Osteoblast (primary cell): ENCODE data around the gene ATP6V1G1. TPM values are rescaled to one million over a fixed set of nuclear protein-coding genes. Genes with fewer than 3 reads are reported as not detected.

ENCODE experiments used
- DNase-seq: peaks from one replicate; pipeline ENCODE4 v3.0.0; 2011; ENCODE audit warnings: low spot score, mixed read lengths; ENCODE audit not compliant: insufficient read length; ENCODE audit errors: missing footprints
- H2AFZ ChIP-seq: 2 replicates; pipeline ENCODE4 v1.6.0; 2011; ENCODE audit warnings: mild to moderate bottlenecking, low read length
- H3K27ac ChIP-seq: 2 replicates; pipeline ENCODE4 v1.5.1; 2011; ENCODE audit warnings: mild to moderate bottlenecking, low read depth, low read length, moderate library complexity
- H3K27me3 ChIP-seq: 2 replicates; pipeline ENCODE4 v1.6.0; 2012; ENCODE audit warnings: mild to moderate bottlenecking, control low read depth, inconsistent platforms, low read length, moderate library complexity; ENCODE audit not compliant: insufficient read depth
- H3K36me3 ChIP-seq: 2 replicates; pipeline ENCODE4 v1.5.1; 2011; ENCODE audit warnings: mild to moderate bottlenecking, low read length, control low read depth, moderate library complexity; ENCODE audit not compliant: insufficient read depth
- H3K4me1 ChIP-seq: 2 replicates; pipeline ENCODE4 v1.5.1; 2011; ENCODE audit warnings: mild to moderate bottlenecking, low read length, control low read depth, moderate library complexity; ENCODE audit not compliant: insufficient read depth
- H3K4me2 ChIP-seq: 2 replicates; pipeline ENCODE4 v1.6.0; 2011; ENCODE audit warnings: mild to moderate bottlenecking, low read length; ENCODE audit not compliant: insufficient read depth
- H3K4me3 ChIP-seq: fragments of 200-600 bp; sonication (generic); 3 replicates; pipeline ENCODE4 v1.5.1; 2012; ENCODE audit warnings: mild to moderate bottlenecking, low read length, inconsistent platforms; ENCODE audit not compliant: insufficient read depth
- H3K79me2 ChIP-seq: 2 replicates; pipeline ENCODE4 v1.6.0; 2012; ENCODE audit warnings: mild to moderate bottlenecking, low read length, control low read depth, inconsistent platforms; ENCODE audit not compliant: insufficient read depth
- H3K9me3 ChIP-seq: 2 replicates; pipeline ENCODE4 v1.5.1; 2011; ENCODE audit warnings: low read depth, low read length, control low read depth
- H4K20me1 ChIP-seq: 2 replicates; pipeline ENCODE4 v1.6.0; 2012; ENCODE audit warnings: mild to moderate bottlenecking, low read length, control low read depth; ENCODE audit not compliant: insufficient read depth
- CTCF ChIP-seq: IDR thresholded peaks from 2 replicates; pipeline ENCODE4 v1.5.1; 2011; ENCODE audit warnings: mild to moderate bottlenecking, low read depth, low read length, moderate library complexity; ENCODE audit errors: extremely low read depth
- total RNA-seq: library from RNA; depleted of rRNA; stranded (reverse); fragments of >200 nt; gene quantifications from 2 replicates; pipeline ENCODE4 v1.2.3, GENCODE V29; 2012

The ATP6V1G1 gene
- total RNA-seq, 1 donor, result 98.8 TPM

GRCh38 chr9:114607671-114608524 is 20.3 kb downstream of the ATP6V1G1 start:
- H3K9me3 ChIP-seq, result no peaks in the 10 kb centered on the region
- H3K27me3 ChIP-seq, result no peaks in the 10 kb centered on the region
- no peak overlapping the region for H3K27ac ChIP-seq
- H2AFZ ChIP-seq, result no peak overlapping the region
- peaks cover 9% of the 10 kb centered on the region for H3K79me2 ChIP-seq
- DNase-seq, result no peak
- H3K4me3 ChIP-seq, result no peak overlapping the region
- no peaks in the 10 kb centered on the region for H3K36me3 ChIP-seq
- peaks cover 33% of the 10 kb centered on the region for H3K4me1 ChIP-seq
- no peak for TF ChIP-seq CTCF
- no peak overlapping the region for H3K4me2 ChIP-seq
- peaks cover 10% of the 10 kb centered on the region for H4K20me1 ChIP-seq

GRCh38 chr9:114608525-114608796 is 20.9 kb downstream of the ATP6V1G1 start:
- no peak overlapping the region for H3K27ac ChIP-seq
- H3K79me2 ChIP-seq, result peaks cover 9% of the 10 kb centered on the region
- TF ChIP-seq CTCF, result no peak
- DNase-seq, result no peak
- H3K4me1 ChIP-seq, result peaks cover 33% of the 10 kb centered on the region
- no peak overlapping the region for H3K4me3 ChIP-seq
- H3K36me3 ChIP-seq, result no peaks in the 10 kb centered on the region
- H3K27me3 ChIP-seq, result no peaks in the 10 kb centered on the region
- no peak overlapping the region for H2AFZ ChIP-seq
- no peak overlapping the region for H3K4me2 ChIP-seq
- H4K20me1 ChIP-seq, result peaks cover 10% of the 10 kb centered on the region
- H3K9me3 ChIP-seq, result no peaks in the 10 kb centered on the region

DNA sequence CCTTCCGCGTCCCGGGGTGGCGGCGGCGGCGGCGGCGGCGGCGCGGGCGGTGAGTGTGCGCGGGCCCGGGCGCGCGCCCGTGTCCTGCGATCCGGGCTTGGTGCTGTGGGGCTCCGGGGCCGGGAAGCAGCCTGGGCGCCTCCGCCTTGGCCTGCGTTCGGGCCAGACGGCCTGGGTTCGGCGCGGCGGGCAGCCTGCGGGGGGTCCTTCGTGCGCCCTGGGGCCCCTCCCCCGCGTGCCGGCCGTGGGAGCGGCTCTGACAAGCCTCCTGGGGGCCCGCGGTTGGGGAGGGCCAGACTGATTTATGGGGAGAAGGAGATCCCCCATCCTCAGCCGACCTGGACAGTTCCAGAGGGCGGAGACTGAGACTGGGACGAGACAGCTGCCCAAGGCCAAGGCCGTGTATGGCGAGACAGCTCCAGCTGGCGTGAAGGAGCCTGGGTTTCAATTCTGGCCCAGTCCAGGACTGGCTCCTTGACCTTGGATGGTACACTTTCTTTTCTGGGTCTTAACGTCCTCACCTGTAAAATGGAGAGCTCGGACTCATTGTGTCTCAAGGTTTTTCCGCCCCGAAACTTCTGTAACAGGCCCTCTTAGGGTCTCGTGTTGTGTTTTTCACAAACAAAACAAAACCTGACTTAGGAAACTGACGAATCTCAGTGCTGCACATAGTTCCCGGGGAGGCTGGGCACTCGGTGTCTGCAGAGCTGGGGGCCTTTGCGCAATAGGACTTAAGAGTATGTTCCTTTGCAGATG is 24.1 kb downstream of the ATP6V1G1 start:
- H3K4me3 ChIP-seq, result peak overlapping the region; percentile 84
- H3K27ac ChIP-seq, result peak overlapping the region; percentile 78
- TF ChIP-seq CTCF, result no peak
- peaks cover 8% of the 10 kb centered on the region for H4K20me1 ChIP-seq
- H2AFZ ChIP-seq, result peak overlapping the region; percentile 95
- DNase-seq, result peak; percentile 94
- H3K4me2 ChIP-seq, result peak overlapping the region; percentile 99
- no peaks in the 10 kb centered on the region for H3K9me3 ChIP-seq
- no peaks in the 10 kb centered on the region for H3K36me3 ChIP-seq
- peaks cover 23% of the 10 kb centered on the region for H3K4me1 ChIP-seq
- peaks cover 9% of the 10 kb centered on the region for H3K79me2 ChIP-seq
- H3K27me3 ChIP-seq, result no peaks in the 10 kb centered on the region

DNA sequence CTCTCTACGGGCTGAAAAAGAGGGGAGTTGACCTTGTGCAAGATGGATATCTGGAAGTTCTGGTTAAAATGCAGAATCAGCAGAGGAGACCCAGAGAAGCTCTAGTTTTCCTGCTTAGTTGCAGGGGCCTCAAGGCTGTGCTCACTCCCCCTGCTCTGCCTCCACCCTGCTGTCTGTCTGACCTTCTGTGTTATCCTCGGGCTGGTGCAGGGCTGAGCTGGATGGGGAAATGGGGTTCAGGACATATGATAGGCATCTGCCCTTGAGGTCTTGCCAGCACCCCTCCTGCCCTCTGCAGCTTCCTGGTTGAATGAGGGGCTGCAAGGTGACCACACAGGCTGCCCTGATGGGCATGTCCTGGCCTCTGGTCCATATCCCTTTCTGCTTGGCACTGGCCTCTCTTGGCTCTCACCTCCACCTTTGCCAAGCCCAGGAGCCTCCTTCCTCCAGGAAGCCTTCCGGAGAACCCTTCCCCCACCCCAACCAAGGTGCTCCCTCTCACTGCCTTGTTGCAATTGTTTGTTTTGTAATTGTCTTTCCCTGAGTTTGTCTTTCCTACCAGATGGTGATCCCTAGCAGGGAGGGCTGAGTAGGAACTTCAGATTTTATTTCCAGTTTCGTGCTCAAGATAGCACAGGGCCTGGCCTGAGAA is 24.8 kb downstream of the ATP6V1G1 start:
- H2AFZ ChIP-seq, result peak overlapping the region; percentile 95
- peak overlapping the region; percentile 78 for H3K27ac ChIP-seq

More for the DNA sequence above, 24.8 kb downstream of the ATP6V1G1 start:
- Histone ChIP-seq H3K9me3 (no peaks in the 10 kb centered on the region), H3K27me3 (no peaks in the 10 kb centered on the region), H3K4me3 (peak overlapping the region; percentile 84), H3K4me1 (peaks cover 16% of the 10 kb centered on the region), H3K36me3 (no peaks in the 10 kb centered on the region), H4K20me1 (peaks cover 6% of the 10 kb centered on the region), H3K79me2 (peaks cover 9% of the 10 kb centered on the region), H3K4me2 (peak overlapping the region; percentile 99)
- DNase-seq, result no peak
- no peak for TF ChIP-seq CTCF
